Tibial nerve (tissue), 4 donors: ENCODE data around the gene NDUFAF8.

Experiments used
- EP300 ChIP-seq, 2 donors: sonication (generic); formaldehyde crosslinking; IDR thresholded peaks; one replicate each; pipeline ENCODE4 v1.6.1; 2017; ENCODE audit warnings: antibody characterized with exemption in 2 of 2, mild to moderate bottlenecking in 1 of 2
- POLR2A ChIP-seq, 2 donors: fragments of 450-650 bp; IDR thresholded peaks; one replicate each; pipeline ENCODE4 v1.6.1; 2017; ENCODE audit warnings: antibody characterized with exemption in 2 of 2, mild to moderate bottlenecking in 2 of 2, moderate library complexity in 2 of 2
- TF ChIP-seq, protein P1 (sequence below), 5 experiments: fragments of 200-600 bp in 3 of 5; fragments of 450-650 bp in 2 of 5; sonication (generic) in 3 of 5; IDR thresholded peaks; one replicate each; pipeline ENCODE4 v1.5.1; 2016 to 2019; ENCODE audit warnings: antibody characterized with exemption in 5 of 5, mild to moderate bottlenecking in 3 of 5, moderate library complexity in 2 of 5

GRCh38 chr17:81208651-81209050, 30.5 kb upstream of the NDUFAF8 start:
- TF ChIP-seq, protein P1, sequence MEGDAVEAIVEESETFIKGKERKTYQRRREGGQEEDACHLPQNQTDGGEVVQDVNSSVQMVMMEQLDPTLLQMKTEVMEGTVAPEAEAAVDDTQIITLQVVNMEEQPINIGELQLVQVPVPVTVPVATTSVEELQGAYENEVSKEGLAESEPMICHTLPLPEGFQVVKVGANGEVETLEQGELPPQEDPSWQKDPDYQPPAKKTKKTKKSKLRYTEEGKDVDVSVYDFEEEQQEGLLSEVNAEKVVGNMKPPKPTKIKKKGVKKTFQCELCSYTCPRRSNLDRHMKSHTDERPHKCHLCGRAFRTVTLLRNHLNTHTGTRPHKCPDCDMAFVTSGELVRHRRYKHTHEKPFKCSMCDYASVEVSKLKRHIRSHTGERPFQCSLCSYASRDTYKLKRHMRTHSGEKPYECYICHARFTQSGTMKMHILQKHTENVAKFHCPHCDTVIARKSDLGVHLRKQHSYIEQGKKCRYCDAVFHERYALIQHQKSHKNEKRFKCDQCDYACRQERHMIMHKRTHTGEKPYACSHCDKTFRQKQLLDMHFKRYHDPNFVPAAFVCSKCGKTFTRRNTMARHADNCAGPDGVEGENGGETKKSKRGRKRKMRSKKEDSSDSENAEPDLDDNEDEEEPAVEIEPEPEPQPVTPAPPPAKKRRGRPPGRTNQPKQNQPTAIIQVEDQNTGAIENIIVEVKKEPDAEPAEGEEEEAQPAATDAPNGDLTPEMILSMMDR (IDR thresholded peaks at IDR 0.05), result no peak
- TF ChIP-seq POLR2A (IDR thresholded peaks at IDR 0.05), result no peak
- no peak for TF ChIP-seq EP300 (IDR thresholded peaks at IDR 0.05)
